HepG2 (cell line): ENCODE results near the gene OS9. TPM values are rescaled to one million over a fixed set of nuclear protein-coding genes. Genes with fewer than 3 reads are reported as not detected.

Experiments used
- ATAC-seq: fragments of 200-7000 bp; cut with Tn5 transposase; 3 replicates; pipeline ENCODE4 v1.9.1; 2020; ENCODE audit warnings: mild to moderate bottlenecking, moderate library complexity
- BruUV-seq: library from RNA; stranded (reverse); fragments of 400-500 nt; replicated peaks from 2 replicates; lab custom pipeline; 2021; lab: Mats Ljungman, UMichigan
- CTCF ChIA-PET: fragments of 300-600 bp; formaldehyde crosslinking; extraction: SDS; loops from one replicate; lab custom pipeline; 2021; ENCODE audit warnings: low total read pairs, inconsistent platforms, low intra/inter-chr PET ratio; lab: Yijun Ruan, JAX
- POLR2A ChIA-PET: fragments of 350-600 bp; sonication (Branson Sonifier 250); formaldehyde crosslinking; loops from one replicate; lab custom pipeline; 2020; ENCODE audit warnings: antibody characterized with exemption, inconsistent platforms; lab: Yijun Ruan, JAX
- DNase-seq: peaks from one replicate; pipeline ENCODE4 v3.0.0-alpha.2; 2015; ENCODE audit warnings: low spot score
- FAIRE-seq: peaks from 3 replicates; lab custom pipeline; 2011; peaks lifted over from hg19 to GRCh38; lab: Jason Lieb, UNC
- H2AFZ ChIP-seq: one replicate; pipeline ENCODE4 v1.6.1; 2011; ENCODE audit warnings: low read length, inconsistent platforms
- H3K27ac ChIP-seq: fragments of 300-600 bp; 3 replicates; pipeline ENCODE4 v1.8.0; 2011; ENCODE audit warnings: mixed run types, mild to moderate bottlenecking, mixed read lengths, low read length, inconsistent platforms; ENCODE audit not compliant: insufficient read depth; ENCODE audit errors: extremely low read length
- H3K27me3 ChIP-seq, 2 experiments: fragments of 200-600 bp in 1 of 2; 2 replicates in 1 of 2; 3 replicates in 1 of 2; pipeline versions ENCODE4 v1.6.0 to v1.8.0; 2011; ENCODE audit warnings: low read length in 2 of 2, mild to moderate bottlenecking in 2 of 2, moderate library complexity in 2 of 2, inconsistent platforms in 1 of 2; ENCODE audit not compliant: insufficient read depth in 2 of 2, control insufficient read depth in 1 of 2
- H3K36me3 ChIP-seq, 2 experiments: fragments of 200-600 bp in 1 of 2; replicated peaks in 1 of 2; 2 replicates in 1 of 2; 3 replicates in 1 of 2; pipeline versions ENCODE4 v1.5.1 to v1.8.0; 2011; ENCODE audit warnings: low read length in 2 of 2, inconsistent platforms in 1 of 2; ENCODE audit not compliant: insufficient read depth in 2 of 2, control insufficient read depth in 1 of 2
- H3K4me1 ChIP-seq: 2 replicates; pipeline ENCODE4 v1.5.1; 2012; ENCODE audit warnings: low read length, inconsistent platforms; ENCODE audit not compliant: insufficient read depth
- H3K4me2 ChIP-seq: 2 replicates; pipeline ENCODE4 v1.6.0; 2011; ENCODE audit warnings: low read depth, low read length, inconsistent platforms
- H3K4me3 ChIP-seq, 3 experiments: fragments of 200-600 bp in 1 of 3; sonication (generic), shearing (Covaris generic) in 1 of 3; replicated peaks in 1 of 3; 2 replicates each; pipeline ENCODE4 v1.5.1; 2011 to 2016; ENCODE audit warnings: low read length in 3 of 3, inconsistent platforms in 2 of 3, low read depth in 2 of 3, mild to moderate bottlenecking in 2 of 3, control low read depth in 1 of 3, mixed read lengths in 1 of 3; ENCODE audit not compliant: insufficient read depth in 1 of 3
- H3K79me2 ChIP-seq: one replicate; pipeline ENCODE4 v1.6.1; 2011; ENCODE audit warnings: low read length, inconsistent platforms; ENCODE audit not compliant: insufficient read depth
- H3K9ac ChIP-seq: 2 replicates; pipeline ENCODE4 v1.6.0; 2011; ENCODE audit warnings: mild to moderate bottlenecking, low read depth, low read length, inconsistent platforms; ENCODE audit not compliant: insufficient read depth
- H3K9me3 ChIP-seq: 2 replicates; pipeline ENCODE4 v1.5.1; 2012; ENCODE audit warnings: mild to moderate bottlenecking, low read length
- H4K20me1 ChIP-seq: 2 replicates; pipeline ENCODE4 v1.6.0; 2011; ENCODE audit warnings: inconsistent platforms, mild to moderate bottlenecking, low read length, moderate library complexity; ENCODE audit not compliant: insufficient read depth
- AGO2 ChIP-seq: fragments of 200-400 bp; formaldehyde crosslinking; optimal IDR thresholded peaks from 2 replicates; pipeline ENCODE3; 2017; ENCODE audit warnings: mild to moderate bottlenecking, low read depth, low read length, moderate library complexity
- FOSL2 ChIP-seq: sonication (generic); formaldehyde crosslinking; IDR thresholded peaks from 2 replicates; pipeline ENCODE4 v1.4.0; 2020; ENCODE audit warnings: missing genetic modification reagents
- KLF11 ChIP-seq: IDR thresholded peaks from 2 replicates; pipeline ENCODE4 v1.6.1; 2016; ENCODE audit warnings: missing compliant biosample characterization
- KLF16 ChIP-seq, 2 experiments: sonication (generic) in 1 of 2; formaldehyde crosslinking in 1 of 2; IDR thresholded peaks; 2 replicates each; pipeline versions ENCODE4 v1.6.1 to v1.8.0; 2016 to 2023; ENCODE audit warnings: missing genetic modification reagents in 2 of 2, missing compliant biosample characterization in 1 of 2
- RBFOX2 ChIP-seq: fragments of 200-400 bp; formaldehyde crosslinking; IDR thresholded peaks from 2 replicates; pipeline ENCODE4 v1.6.1; 2017; ENCODE audit warnings: low read depth, mild to moderate bottlenecking, low read length
- SETDB1 ChIP-seq: sonication (generic); formaldehyde crosslinking; IDR thresholded peaks from 2 replicates; pipeline ENCODE4 v1.5.1; 2020; ENCODE audit warnings: missing genetic modification reagents, mild to moderate bottlenecking, borderline replicate concordance
- SKIL ChIP-seq: sonication (generic); formaldehyde crosslinking; IDR thresholded peaks from 2 replicates; pipeline ENCODE4 v1.8.0; 2022; ENCODE audit warnings: missing genetic modification reagents, mild to moderate bottlenecking, moderate library complexity, borderline replicate concordance
- SOX13 ChIP-seq, 3 experiments: fragments of 450-650 bp in 1 of 3; sonication (generic) in 1 of 3; formaldehyde crosslinking in 1 of 3; IDR thresholded peaks in 2 of 3; conservative IDR thresholded peaks in 1 of 3; 2 replicates each; pipeline versions ENCODE4 v1.5.0 to v1.6.1; 2016 to 2020; ENCODE audit warnings: antibody characterized with exemption in 1 of 3, mild to moderate bottlenecking in 1 of 3, missing compliant biosample characterization in 1 of 3, missing genetic modification reagents in 1 of 3, moderate library complexity in 1 of 3
- TOE1 ChIP-seq: sonication (generic); formaldehyde crosslinking; IDR thresholded peaks from 2 replicates; pipeline ENCODE4 v1.4.0; 2020; ENCODE audit warnings: mild to moderate bottlenecking, missing genetic modification reagents
- ZBTB42 ChIP-seq: sonication (generic); formaldehyde crosslinking; IDR thresholded peaks from 2 replicates; pipeline ENCODE4 v1.5.0; 2020; ENCODE audit warnings: mild to moderate bottlenecking, missing genetic modification reagents
- ZBTB43 ChIP-seq: sonication (generic); formaldehyde crosslinking; conservative IDR thresholded peaks from 2 replicates; pipeline ENCODE4 v1.4.0; 2020; ENCODE audit warnings: missing genetic modification reagents
- ZNF510 ChIP-seq: sonication (generic); formaldehyde crosslinking; IDR thresholded peaks from 2 replicates; pipeline ENCODE4 v1.4.0; 2020; ENCODE audit warnings: low read depth, mild to moderate bottlenecking, missing genetic modification reagents
- ZNF530 ChIP-seq: sonication (generic); formaldehyde crosslinking; IDR thresholded peaks from 2 replicates; pipeline ENCODE4 v1.5.0; 2020; ENCODE audit warnings: low read depth, mild to moderate bottlenecking, missing genetic modification reagents
- ZNF839 ChIP-seq: sonication (generic); formaldehyde crosslinking; IDR thresholded peaks from 2 replicates; pipeline ENCODE4 v1.4.0; 2020; ENCODE audit warnings: missing genetic modification reagents, mild to moderate bottlenecking, borderline replicate concordance
- WGBS: methylation state at CpG from one replicate; pipeline ENCODE4 v1.1.6; 2017; ENCODE audit warnings: low lambda C conversion rate; 5-methylcytosine and 5-hydroxymethylcytosine counted together
- in situ Hi-C: cut with HindIII; loops from 2 replicates; pipeline ENCODE4 v1.10.0; 2017; ENCODE audit warnings: low pct_unique_long_range_greater_than_20kb; ENCODE audit not compliant: extremely low pct_ligation_motif_present
- intact Hi-C: fragments of 100-400 bp; cut with micrococcal nuclease; formaldehyde crosslinking; loops from one replicate; pipeline ENCODE4 v1.10.0; 2022; ENCODE audit not compliant: unreplicated experiment
- polyA plus RNA-seq, 8 experiments: library from polyadenylated mRNA; depleted of rRNA in 3 of 8; stranded (reverse) in 7 of 8; unstranded in 1 of 8; fragments of >200 nt; fragmentation: Illumina TruSeq in 4 of 8; extraction: Trizol in 4 of 8; gene quantifications; 2 replicates each; pipeline versions ENCODE4 v1.2.1 to v1.2.3, GENCODE V29; 2011 to 2016; ENCODE audit warnings: low read depth in 4 of 8, missing spikeins in 1 of 8, mixed read lengths in 1 of 8; ENCODE audit not compliant: insufficient read depth in 1 of 8
- total RNA-seq, 5 experiments: library from RNA; depleted of rRNA; stranded (reverse); fragments of >200 nt; fragmentation: Illumina TruSeq; extraction: Trizol; gene quantifications; 2 replicates each; pipeline ENCODE4 v1.2.3, GENCODE V29; 2016; ENCODE audit warnings: low read depth in 1 of 5

Gene OS9
- total and polyA plus RNA-seq, 2 of the 13 experiments (the other 11 are each of a cell fraction or from before 2014, with no cell fraction given) = 156 to 206 TPM

DNA sequence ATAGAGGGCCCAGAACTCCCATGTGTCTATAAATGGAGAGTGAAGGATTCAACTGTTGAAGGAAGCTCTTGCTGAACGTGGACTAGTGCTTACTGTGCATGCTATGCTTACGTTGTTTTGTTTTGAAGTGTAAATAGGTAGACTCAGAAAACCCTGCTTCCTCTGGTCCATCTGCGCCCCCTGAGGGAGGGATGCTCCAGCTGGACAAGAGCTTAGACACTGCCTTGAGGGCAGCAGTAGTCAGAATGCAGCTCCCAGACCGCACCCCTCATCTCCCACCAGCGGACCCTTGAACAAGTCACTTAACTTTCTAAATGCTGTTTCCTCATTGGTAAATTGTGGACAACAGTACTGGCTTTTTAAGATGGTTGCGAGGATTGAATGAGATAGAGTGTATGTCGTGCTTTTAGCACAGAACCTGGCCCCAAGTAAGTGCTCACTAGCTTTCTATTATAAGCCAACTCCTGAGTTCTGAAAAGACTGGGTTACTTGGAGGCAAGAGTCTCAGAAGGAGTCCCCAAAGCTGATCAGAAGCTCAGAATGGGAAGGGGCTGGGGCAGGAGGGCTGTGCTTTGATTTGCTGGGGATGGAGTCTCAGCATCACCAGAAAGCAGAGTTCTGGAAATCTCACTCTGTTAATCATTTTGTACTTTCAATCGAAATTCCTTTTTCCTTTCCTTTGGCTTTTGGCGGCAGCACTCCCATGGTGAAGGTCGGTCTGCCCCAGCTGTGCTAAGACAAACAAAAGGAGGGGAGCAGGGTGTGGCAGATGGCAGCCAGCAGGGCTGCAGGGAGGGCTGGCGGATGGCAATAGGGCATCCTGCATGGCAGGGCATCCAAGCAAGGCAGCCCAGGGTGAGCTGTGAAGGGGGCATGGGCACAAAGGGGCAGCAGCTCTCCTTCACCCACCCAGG is 29.0 kb downstream of the OS9 start:
- CTCF ChIA-PET = no interaction called here
- Histone ChIP-seq H3K36me3 (peaks cover 8 to 31% of the 10 kb centered on the region in 2 experiments), H3K27ac (no peak overlapping the region), H3K9ac (no peak overlapping the region), H3K4me2 (no peak overlapping the region), H4K20me1 (no peaks in the 10 kb centered on the region), H3K4me3 (no peak overlapping the region), H3K27me3 (no peaks in the 10 kb centered on the region; a peak in 1 of 5 replicates), H3K79me2 (no peaks in the 10 kb centered on the region), H2AFZ (no peak overlapping the region), H3K4me1 (peaks cover 9% of the 10 kb centered on the region; the same call in 1 of the 2 replicates), H3K9me3 (no peaks in the 10 kb centered on the region)
- in situ Hi-C loops = no loop called here
- POLR2A ChIA-PET = no interaction called here
- whole genome bisulfite sequencing = 68% methylated on average over 10 of the region's 11 CpGs
- intact Hi-C loops = no loop called here
- TF ChIP-seq AGO2 (peak; percentile 58), ZNF510 (CRISPR knock-in tag) (no peak), KLF16 (CRISPR knock-in tag; IDR thresholded peaks at IDR 0.05) (no peak)
- FAIRE-seq (no peak), DNase-seq (no peak), ATAC-seq (no peak)
- BruUV-seq = no TSS peak

DNA sequence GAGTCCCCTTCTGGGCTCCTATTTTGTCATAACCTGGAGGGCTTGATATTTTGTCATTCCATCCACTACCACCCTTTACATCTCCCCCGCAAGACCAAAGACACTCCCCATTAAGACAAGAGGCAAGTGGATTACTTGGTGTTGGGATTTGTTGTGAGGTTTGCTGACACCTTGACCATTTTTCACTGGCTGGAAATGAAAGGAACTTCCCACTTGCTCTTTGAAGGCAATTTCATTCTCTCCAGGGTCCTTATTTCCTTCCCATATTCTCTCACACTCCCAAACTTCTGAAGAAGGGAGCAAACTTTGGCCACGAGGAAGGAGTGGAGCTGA is 29.7 kb downstream of the OS9 start:
- no peaks in the 10 kb centered on the region for H4K20me1 ChIP-seq
- BruUV-seq = no TSS peak
- H3K36me3 ChIP-seq = peaks cover 5 to 24% of the 10 kb centered on the region in 2 experiments
- H3K27me3 ChIP-seq = no peaks in the 10 kb centered on the region; a peak in 1 of 5 replicates
- no peak for FAIRE-seq
- H3K9ac ChIP-seq = no peak overlapping the region
- H3K79me2 ChIP-seq = no peaks in the 10 kb centered on the region
- H2AFZ ChIP-seq = no peak overlapping the region
- no peak overlapping the region for H3K27ac ChIP-seq
- DNase-seq = no peak
- ATAC-seq = no peak
- H3K9me3 ChIP-seq = no peaks in the 10 kb centered on the region
- CTCF ChIA-PET = no interaction called here
- H3K4me3 ChIP-seq = no peak overlapping the region
- H3K4me1 ChIP-seq = peaks cover 9% of the 10 kb centered on the region; the same call in 1 of the 2 replicates
- H3K4me2 ChIP-seq = no peak overlapping the region
- intact Hi-C loops = no loop called here
- in situ Hi-C loops = no loop called here
- WGBS = 32% methylated on average over 2 of the region's 2 CpGs
- POLR2A ChIA-PET = interaction anchor here (0.6 kb wide), 1 partner anchor 138 kb away, joined by 3 read pairs; no protein-coding TSS in a partner anchor
- TF ChIP-seq ZNF839 (CRISPR knock-in tag) (no peak), FOSL2 (CRISPR knock-in tag) (no peak), SETDB1 (CRISPR knock-in tag) (no peak), ZBTB42 (no peak), ZBTB43 (CRISPR knock-in tag) (no peak), TOE1 (CRISPR knock-in tag) (no peak), SKIL (CRISPR knock-in tag) (no peak), RBFOX2 (no peak), ZNF530 (CRISPR knock-in tag) (no peak), SOX13 (IDR thresholded peaks at IDR 0.05) (no peak), SOX13 (CRISPR knock-in tag; conservative IDR thresholded peaks at IDR 0.05 in 1 of 2, IDR thresholded peaks at IDR 0.05 in 1 of 2) (no peak), KLF11 (CRISPR knock-in tag) (no peak)
